Cortex of kidney (tissue), 1 donor: ENCODE measurements around the gene TAS1R3.

Experiments
- DNase-seq: peaks from one replicate; lab custom pipeline; 2025; lab: John Stamatoyannopoulos, UW

The TAS1R3 gene

DNA sequence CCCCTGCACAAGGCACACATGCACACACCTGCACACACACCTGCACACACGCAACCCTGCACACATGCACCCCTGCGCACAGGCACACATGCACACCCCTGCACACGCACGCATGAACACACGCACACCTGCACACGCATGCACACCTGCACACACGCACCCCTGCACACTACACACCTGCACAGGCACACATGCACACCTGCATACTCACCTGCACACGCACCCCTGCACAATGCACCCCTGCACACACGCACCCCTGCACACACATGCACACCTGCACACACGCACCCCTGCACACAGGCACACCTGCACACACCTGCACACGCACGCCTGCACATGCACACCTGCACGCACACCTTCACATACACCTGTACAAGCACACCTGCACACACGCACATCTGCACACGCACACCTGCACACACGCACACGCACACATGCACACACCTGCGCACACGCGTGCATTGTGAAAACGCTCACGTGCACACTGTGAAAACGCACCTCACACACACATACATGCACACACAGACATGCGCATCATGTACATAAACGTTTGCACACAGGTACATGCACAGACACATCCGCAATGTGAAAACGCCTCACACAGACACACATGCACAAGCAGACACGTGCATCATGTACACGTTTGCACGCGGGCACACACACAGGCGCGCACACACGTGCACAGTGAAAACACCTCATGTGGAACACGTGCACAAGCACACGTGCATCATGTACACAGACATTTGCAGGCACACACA, 9.9 kb downstream of the TAS1R3 start:
- DNase-seq: no peak

DNA sequence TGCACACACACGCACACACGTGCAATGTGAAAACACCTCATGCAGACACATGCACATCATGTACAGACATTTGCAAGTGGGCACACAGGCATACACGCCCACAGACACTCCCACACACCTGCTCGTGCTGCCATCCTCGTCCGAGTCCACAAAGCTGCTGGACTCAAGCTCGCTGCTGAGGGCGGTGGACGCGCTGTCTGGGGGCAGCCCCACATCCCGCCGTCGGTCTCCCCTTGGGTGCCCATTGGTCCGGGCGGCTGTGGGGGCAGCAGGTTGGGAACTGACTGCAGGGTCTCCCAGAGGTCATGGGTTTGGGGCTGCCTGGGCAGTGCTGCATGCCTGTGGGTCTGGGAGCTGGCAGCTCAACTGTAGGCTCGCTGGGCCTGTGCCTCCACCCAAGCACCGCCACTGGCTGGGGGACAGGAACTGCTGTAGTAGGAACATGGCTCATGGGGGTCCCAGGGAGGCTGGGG, 10.5 kb downstream of the TAS1R3 start:
- no peak for DNase-seq

DNA sequence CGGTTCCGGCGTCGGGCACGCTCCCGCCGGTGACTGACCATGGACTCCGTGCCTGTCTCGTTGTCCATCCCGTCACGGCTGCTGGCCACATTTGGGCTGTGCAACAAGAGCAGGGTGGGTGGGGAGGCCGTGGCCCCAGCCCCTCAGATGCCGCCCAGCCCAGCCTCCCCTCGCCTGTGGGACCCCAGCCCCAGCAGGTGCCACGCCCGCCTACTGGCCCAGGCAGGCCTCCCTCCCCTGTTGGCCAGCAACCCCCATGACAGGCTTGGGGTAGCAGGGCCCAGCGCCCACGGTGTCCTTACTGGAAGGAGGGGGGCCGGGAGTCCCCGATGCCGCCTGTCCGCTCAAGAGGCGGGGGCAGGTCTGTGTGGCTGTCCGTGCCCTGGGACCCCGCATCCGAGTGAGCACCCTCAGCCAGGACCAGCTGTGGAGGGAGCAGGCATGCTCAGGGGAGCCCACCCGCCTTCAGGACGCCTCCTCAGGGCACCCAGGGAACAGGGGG, 11.0 kb downstream of the TAS1R3 start:
- no peak for DNase-seq

DNA sequence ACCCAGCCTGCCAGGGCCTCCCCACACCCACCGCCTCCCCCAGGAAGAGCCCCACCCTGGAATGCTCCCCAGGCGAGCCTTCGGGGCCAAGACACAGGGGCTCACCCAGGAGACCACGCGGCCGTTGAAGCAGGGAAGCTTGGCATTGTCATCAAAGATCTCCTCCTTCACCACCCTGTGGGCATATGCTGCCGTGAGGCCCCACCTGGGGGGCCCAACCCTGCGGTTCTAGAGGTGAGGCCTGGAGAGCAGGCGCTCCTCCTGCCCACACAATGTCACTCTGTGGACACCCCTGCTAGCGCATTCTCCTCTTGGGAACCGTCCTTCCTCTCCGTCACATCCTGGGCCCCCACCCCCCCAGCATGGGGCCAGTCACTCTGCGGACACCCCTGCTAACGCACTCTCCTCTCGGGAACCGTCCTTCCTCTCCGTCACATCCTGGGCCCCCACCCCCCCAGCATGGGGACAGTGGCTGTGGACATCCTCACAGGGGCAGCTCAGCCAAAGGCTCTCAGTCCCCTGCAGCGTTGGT, 11.6 kb downstream of the TAS1R3 start:
- no peak for DNase-seq

DNA sequence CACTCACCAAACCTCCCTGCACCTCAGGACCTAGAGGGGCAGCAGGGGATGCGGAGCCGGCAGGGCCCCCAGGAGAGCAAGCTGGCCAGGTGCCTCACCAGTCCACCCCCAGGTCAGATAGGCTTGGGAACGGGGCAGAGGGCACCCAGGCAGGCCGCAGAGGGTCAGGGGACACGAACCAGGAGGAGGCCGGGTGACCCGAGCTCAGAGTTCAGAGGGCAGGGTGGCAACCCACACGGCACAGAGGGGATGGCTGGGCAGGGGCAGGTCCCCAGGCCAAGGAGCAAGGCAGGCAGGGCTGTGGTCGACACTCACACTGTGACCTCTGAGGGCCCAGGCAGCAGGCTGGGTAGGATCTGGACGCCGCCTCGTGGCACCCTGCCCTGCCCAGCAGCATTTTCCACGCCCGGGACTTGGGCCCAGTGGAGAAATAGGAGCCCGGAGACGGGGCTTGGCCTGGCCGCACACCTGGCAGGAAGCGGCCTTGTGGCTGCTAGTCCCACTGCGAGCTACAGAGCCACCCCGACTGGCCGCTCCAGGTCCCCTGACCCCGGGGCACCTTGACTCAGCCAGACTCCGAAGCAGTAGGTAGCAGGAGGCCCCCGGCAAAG, 12.8 kb downstream of the TAS1R3 start:
- DNase-seq: no peak

DNA sequence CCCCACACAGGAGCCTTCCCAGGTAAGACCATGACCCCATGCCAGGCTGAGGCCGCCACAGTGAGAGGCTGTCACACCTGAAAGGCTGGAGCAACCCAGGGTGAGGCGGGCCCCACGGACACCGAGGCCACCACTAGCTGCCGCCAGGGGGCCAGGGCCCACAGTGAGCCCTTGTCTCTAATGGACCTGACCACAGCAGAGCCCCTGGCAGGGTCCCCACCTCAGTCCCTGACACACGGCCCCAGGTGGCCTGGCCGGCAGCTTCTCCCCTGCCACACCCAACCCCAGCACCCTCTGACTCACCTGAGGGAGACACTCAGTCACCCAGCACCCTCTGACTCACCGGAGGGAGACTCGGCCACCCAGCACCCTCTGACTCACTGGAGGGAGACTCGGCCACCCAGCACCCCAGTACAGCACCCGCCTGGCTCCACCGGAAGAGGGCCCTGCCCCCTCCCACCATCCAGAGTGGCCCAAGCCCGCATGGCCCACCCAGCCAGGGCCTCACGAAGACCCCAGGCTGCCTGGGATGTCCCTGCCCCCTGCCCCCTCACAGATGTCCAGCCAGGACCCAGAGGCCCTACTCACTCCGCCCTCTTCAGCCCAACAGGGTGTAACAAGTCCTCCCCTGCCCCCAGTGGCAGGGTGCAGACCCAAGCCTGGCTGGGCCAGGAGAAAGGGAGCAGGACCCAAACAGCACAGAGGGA, 13.7 kb downstream of the TAS1R3 start:
- no peak for DNase-seq

DNA sequence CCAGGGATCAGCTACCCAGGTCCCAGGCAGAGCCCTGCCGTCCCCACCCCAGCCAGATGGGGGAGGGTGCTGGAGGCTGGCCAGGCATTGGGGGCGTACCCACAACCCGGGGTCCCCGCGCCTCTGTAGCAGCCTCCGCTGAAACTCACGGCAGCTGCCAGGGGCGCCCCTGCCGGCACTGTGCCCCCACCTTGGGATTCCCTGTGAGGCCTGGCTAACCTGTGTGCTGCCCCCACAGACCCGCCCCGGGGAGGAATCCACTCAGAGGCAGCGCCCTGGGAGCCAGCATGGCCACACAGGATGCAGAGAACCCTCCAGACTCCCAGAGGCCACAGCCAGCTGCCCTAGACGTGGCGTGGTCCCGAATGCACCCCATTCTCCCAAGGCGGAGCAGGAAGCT, 14.3 kb downstream of the TAS1R3 start:
- DNase-seq: no peak

DNA sequence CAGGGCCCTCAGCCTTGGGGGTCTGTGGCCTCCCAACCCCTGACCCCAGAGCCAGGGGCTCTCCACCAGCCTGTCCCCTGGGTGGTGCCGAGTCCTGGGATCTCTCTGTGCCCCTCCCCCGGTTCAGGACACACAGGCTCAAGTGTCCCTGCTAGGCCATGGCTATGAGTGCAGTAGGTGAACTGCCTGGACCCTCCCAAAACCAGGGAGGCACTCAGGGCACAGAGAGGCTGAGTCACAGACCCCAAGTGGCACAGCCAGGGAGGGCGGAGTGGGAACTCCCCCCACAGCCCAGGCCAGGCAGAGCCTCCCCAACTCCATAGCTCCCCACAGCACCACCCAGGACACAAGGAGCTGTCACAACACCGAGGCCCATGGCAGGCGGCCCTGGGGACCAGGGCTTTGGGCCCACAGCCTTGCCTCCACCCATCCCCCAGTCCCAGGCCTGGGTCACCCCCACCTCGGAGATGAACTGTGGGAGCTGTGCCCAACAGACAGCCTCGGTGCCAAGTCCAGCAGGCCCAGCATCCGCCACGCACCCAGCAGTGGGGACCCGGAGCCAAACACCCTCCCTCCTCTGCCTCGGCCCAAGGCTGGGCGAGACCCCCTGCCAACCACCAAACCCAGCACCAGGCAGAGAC, 14.9 kb downstream of the TAS1R3 start:
- no peak for DNase-seq

DNA sequence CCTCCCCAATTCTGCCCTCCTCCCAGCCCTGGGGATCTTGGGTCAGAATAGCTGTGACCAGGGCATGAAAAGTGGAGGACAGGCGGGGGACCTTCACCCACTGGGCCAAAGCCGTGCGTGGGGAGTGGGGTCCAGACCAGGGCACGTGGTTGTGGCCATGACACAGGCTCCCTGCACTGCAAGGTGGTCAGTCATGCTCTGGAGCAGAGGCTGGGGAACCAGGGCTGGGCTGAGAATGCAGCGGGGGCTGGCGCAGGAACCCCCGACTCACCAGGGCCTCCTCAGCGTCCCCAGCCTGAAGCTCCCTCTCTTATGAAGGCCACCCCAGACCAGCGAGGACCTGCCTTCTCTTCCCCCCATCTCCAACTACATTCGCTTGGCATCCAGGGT, 15.4 kb downstream of the TAS1R3 start:
- no peak for DNase-seq

DNA sequence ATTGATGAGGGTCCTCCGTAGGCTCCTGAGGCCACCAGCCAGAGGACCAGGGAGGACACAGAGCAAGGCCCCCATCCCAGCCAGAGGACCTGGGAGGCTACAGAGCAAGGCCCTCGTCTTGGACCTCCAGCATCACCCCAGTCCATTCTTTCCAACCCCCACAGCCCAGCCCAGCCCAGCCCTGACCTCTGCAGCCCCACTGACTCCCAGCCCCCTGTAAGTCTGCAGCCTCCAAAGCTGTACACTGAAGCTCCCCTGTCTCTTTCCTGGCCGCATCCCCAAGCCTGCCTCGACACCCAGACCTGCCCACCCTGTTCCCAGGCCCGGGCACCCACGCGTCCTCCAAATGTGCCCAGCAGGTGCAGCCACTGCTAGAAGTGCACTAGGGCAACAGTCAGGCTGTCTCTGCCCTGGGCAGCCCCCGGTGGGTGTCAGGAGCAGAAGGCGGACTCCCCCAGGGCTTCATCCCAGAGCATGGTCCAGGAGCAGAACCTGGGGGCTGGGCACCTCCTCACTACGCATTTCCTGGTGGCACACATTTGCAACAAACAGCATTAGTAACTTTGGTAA, 16.0 kb downstream of the TAS1R3 start:
- no peak for DNase-seq

DNA sequence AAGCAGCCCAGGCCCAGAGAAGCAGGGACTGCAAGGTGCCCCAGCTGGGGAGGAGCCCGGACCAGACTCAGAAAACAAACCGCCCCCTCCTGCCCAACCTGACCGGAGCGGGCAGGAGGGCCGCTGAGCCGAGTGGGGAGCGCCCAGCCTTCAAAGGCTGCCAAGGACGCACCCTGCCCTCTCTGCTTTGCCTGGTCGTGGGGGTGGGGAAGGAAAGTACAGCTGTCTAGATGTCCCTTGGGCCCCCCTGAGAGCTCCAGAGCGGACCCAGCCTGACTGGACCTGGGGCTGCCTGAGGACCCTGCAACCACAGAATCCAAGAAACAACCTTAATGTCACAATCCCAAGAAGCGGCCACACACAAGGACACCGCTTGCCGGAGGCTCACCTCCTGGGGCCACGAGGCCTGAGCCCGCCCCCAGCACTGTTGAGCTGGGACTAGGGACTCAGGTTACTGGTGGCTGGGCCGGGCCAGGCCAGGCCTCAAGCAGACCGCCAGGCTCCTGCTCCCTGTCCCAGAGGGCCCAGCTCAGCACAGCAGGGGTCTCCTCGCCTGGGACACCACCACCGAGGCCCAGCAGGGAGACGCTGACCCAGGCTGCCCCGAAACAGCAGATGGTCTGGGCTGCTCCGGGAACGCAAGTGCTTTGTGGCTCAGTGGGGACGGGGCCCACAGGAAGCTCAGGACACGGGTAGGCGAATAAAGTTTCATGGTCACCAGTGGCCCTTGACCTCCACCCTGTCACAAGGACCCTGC, 16.8 kb downstream of the TAS1R3 start:
- DNase-seq: no peak

DNA sequence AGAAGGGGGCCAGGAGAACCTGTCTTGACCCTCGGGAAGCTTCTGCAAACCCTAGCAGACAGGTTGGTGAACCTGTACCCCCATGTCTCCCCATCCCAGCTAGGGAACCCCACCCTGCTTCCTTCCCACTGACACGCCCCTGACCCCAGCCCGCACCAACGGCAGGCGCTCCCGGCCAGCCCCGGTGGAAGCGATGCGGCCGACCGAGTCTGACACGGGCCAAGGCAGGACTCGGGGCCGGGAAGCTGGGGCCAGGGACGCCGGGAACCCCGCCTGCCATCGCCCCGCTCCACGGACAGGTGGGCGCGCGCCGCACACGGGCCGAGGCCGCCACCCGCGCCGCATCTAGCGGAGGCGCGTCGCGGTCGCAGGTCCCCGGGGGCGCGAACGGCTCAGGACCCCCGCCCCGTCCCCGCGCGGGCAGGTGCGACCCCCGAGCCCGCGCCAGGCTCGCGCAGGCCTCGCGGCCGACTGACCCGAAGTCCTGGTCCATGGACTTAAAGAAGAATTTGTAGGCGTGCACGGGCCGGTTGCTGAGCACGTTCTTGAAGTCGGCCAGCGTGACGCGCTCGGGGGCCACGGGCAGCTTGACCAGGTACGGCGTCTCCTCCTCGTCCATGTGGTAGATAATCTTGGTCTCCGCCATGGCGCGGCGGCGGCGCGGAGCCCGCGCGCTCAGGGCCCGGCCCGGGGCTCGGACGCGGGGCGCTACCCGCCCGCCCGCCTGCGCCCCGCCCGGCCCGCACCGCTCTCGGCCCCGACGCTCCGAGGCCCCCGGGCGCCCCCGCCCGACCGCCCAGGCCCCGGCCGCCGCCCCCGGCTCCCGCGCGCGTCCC, 17.6 kb downstream of the TAS1R3 start:
- no peak for DNase-seq

DNA sequence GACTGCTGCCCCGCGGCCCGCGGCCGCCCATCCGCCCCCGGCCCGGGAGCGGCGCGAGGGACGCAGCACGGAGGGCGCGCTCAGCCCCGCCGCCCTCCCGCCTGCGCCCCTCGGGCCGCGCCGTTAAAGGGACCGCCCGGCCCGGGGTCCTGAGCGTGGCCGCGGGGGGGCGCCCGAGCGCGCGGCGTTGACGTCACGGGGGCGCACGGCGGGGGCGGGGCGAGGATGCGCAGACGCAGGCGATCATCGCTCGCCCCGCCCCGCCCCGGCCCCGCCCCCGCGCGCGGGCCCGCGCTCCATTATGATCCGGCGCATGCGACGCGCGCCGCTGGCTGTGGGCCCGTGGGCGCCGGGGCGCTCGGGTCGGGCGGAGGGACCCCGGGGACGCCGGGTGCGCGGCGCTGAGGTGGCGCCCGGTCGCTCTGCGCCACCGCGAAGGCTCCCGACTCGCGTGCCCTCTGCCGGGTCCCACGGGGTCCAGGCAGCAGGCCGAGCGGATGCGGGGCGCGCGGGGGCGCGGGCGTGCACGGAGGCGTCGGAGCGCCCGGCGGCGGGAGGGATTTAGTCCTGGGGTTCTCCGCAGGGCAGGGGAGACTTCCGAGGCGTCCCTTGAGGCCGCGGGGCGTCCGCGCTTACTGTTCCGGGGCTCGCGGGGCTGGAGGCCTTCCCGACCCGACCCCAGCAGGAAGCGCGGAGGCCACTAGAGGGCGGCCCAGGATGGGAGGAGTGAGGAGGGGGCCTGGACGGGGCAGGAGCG, 18.4 kb downstream of the TAS1R3 start, which contains the start of gene DVL1:
Gene DVL1 (minus strand): TSS at position 163 of the 757 bp plus-strand sequence. CDS start 353 bp downstream, outside the sequence.
- no peak for DNase-seq

DNA sequence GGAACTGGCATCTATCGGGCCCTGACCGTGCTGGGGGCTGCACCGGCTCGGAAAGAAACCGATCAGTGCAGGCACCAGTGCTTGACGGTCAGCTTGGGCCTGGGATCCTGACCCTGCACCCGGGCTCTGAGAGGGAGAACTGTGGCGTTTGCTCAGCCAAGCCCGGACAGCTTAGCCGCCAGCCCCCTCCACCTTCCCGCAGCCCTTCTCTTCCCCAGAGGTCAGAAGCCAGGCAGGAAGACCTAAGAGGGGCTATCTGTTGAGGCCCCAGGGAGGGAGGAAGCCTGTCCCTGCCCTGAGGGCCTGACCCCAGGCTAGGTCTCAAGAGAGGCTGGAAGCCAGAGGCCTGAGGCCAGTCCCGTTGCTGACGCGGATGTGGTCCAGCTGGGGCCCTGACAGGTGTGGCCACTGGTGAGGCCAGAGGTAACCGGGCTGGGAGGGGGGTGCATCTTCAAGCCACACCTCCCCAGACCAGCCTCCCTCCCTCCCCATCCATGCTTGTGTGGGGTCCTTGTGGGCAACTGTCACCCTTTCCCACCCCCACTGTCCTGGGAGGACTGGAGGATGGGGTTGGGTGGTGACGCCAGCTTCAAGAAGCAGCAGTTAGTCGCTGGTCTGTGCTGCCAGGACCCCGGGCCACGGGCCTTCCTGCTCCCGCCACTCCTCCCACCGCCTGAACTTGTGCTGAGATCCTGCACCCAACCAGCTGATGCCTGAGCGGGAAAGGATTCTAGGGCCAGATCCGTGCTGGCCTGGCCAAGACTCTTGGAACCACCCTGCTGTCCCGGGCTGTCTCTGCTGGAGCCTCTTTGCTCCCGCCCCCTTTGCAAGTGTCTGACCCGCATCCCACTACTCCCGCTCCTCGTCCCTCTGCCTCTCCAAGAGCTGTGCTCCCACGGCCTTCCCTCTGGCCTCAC, 20.7 kb downstream of the TAS1R3 start:
- DNase-seq: no peak

DNA sequence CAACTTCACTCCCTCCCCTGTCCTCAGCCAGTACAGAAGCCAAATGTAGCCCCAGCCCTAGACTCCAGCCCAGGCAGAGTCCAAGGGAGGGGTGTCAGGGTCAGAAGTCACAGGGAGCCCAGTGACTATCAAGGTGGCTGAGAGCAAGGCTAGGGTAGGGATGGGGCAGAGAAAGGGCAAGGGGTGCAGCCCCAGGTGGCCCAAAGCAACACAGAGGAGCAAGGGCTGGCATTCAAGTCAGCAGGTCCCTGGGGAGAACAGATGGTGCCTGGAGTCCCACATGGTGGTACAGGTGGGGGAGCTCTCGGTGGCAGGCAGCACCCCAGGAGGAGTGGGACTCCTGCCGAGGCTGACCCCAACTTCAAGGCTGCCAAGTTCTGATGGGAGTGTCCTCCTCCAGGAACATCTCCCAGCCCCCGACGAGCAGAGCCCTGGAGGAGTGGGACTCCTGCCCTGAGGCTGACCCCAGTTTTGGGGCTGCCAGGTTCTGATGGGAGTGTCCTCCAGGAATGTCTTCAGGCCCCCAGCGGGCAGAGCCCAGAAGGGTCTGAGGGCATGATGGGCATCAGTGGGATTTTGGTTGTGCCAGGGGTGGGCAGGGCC, 21.8 kb downstream of the TAS1R3 start:
- DNase-seq: no peak

DNA sequence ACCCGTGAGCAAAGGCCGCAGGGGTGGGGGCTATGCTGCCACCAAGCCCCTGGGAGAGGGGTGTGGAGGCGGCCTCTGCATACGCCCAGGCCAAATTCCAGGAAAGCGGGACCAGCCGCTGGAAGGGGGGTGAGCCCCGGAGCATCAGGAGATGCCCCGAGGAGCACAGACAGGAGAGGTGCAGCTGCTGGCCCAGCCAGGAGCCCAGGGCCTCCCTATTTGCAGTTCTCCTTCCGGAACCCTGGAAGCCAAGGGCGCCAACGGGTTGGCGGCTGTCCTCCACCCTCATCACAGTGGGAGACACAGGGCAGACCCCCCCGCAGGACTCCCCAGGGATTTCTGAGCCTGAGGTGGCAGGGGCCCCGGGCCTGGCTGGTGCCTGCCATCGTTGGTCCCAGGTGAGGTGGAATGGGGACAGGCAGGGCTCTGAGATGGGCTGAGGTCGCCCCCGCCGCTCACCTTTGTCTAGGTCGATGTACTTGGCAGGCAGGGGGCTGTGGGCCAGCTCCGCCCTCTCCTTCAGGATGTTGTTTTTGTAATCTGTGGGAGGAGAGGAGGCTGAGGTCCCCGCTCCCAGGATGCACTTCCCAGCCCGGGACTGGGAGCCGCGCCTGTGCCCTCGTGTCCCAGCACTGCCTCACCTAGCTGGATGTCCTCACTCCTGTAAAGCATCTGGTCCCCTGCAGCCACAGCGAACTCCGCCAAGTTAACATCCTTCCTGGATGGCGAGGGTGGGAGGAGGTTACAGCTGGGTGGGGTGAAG, 22.5 kb downstream of the TAS1R3 start:
- no peak for DNase-seq
